ENCODE data around the gene DPP6. TPM values are rescaled to one million over a fixed set of nuclear protein-coding genes. Genes with fewer than 3 reads are reported as not detected.

The DPP6 gene
- total RNA-seq, 4 donors from 2014 or later: 0.30 to 11.8 (median 10.7) TPM

GRCh38 chr7:154812027-154812426 lies 759.8 kb downstream of the DPP6 start:
- H3K27me3 ChIP-seq: no peaks in the 10 kb centered on the region
- no peak for DNase-seq (ENCODE audit: low spot score in 2 of 2)
- TF ChIP-seq POLR2AphosphoS5 (IDR thresholded peaks at IDR 0.05): no peak
- TF ChIP-seq CTCF (IDR thresholded peaks at IDR 0.05): no peak
- TF ChIP-seq POLR2A (IDR thresholded peaks at IDR 0.05): no peak
- TF ChIP-seq EP300 (IDR thresholded peaks at IDR 0.05): no peak
- no peaks in the 10 kb centered on the region for H3K36me3 ChIP-seq
- H3K9me3 ChIP-seq: peaks cover 10% of the 10 kb centered on the region
- no peak overlapping the region for H3K4me3 ChIP-seq
- 81% methylated on average over 1 of the region's 1 CpG for WGBS
- no peak overlapping the region for H3K27ac ChIP-seq
- H3K4me1 ChIP-seq: no peaks in the 10 kb centered on the region

- Histone ChIP-seq H3K9me3 (peaks cover 1% of the 10 kb centered on the region), H3K27ac (no peak overlapping the region), H3K4me3 (no peak overlapping the region), H3K4me1 (no peaks in the 10 kb centered on the region), H3K27me3 (no peaks in the 10 kb centered on the region), H3K36me3 (no peaks in the 10 kb centered on the region)
- no peak for DNase-seq (ENCODE audit: low spot score in 2 of 2)
- WGBS: 78% methylated on average over 7 of the region's 7 CpGs
- TF ChIP-seq POLR2A (IDR thresholded peaks at IDR 0.05): no peak
- no peak for TF ChIP-seq EP300 (IDR thresholded peaks at IDR 0.05)
- no peak for TF ChIP-seq CTCF (IDR thresholded peaks at IDR 0.05)
- no peak for TF ChIP-seq POLR2AphosphoS5 (IDR thresholded peaks at IDR 0.05)
These were observed 765.2 kb downstream of the DPP6 start for GRCh38 chr7:154817224-154817896.

GRCh38 chr7:154827007-154827406 lies 774.8 kb downstream of the DPP6 start:
- no peaks in the 10 kb centered on the region for H3K36me3 ChIP-seq
- WGBS: 57% methylated on average over 2 of the region's 2 CpGs
- no peak overlapping the region for H3K27ac ChIP-seq
- H3K4me1 ChIP-seq: no peaks in the 10 kb centered on the region
- no peaks in the 10 kb centered on the region for H3K9me3 ChIP-seq
- H3K4me3 ChIP-seq: no peak overlapping the region
- TF ChIP-seq POLR2AphosphoS5 (IDR thresholded peaks at IDR 0.05) (no peak), CTCF (IDR thresholded peaks at IDR 0.05) (no peak), POLR2A (IDR thresholded peaks at IDR 0.05) (no peak), EP300 (IDR thresholded peaks at IDR 0.05) (no peak)
- no peak for DNase-seq (ENCODE audit: low spot score in 2 of 2)
- H3K27me3 ChIP-seq: peaks cover 3% of the 10 kb centered on the region

GRCh38 chr7:154832557-154833138 lies 780.5 kb downstream of the DPP6 start:
- WGBS: 67% methylated on average over 12 of the region's 12 CpGs

More at GRCh38 chr7:154832557-154833138, 780.5 kb downstream of the DPP6 start:
- no peaks in the 10 kb centered on the region for H3K9me3 ChIP-seq
- H3K36me3 ChIP-seq: no peaks in the 10 kb centered on the region
- no peak for DNase-seq (ENCODE audit: low spot score in 2 of 2)
- no peak overlapping the region for H3K4me3 ChIP-seq
- H3K27me3 ChIP-seq: no peaks in the 10 kb centered on the region
- no peak overlapping the region for H3K27ac ChIP-seq
- no peaks in the 10 kb centered on the region for H3K4me1 ChIP-seq
- TF ChIP-seq POLR2A (IDR thresholded peaks at IDR 0.05) (no peak), CTCF (IDR thresholded peaks at IDR 0.05) (no peak)
